Mesothelial cell of epicardium (in vitro differentiated cells): ENCODE data around the gene AADAC. TPM values are rescaled to one million over a fixed set of nuclear protein-coding genes. Genes with fewer than 3 reads are reported as not detected.

Experiments
- DNase-seq, 2 experiments: peaks; one replicate each; pipeline ENCODE4 v3.0.0; 2021; ENCODE audit warnings: low spot score in 2 of 2; ENCODE audit not compliant: unreplicated experiment in 2 of 2
- H3K27ac Mint-ChIP-seq: 2 replicates; pipeline ENCODE4 v1.8.0; 2021; ENCODE audit warnings: mixed read lengths
- H3K27me3 Mint-ChIP-seq: 2 replicates; pipeline ENCODE4 v1.8.0; 2021; ENCODE audit warnings: low read depth, mixed read lengths
- H3K36me3 Mint-ChIP-seq: 2 replicates; pipeline ENCODE4 v1.8.0; 2021; ENCODE audit warnings: mixed read lengths
- H3K4me1 Mint-ChIP-seq: 2 replicates; pipeline ENCODE4 v1.8.0; 2021; ENCODE audit warnings: mixed read lengths
- H3K4me3 Mint-ChIP-seq: 2 replicates; pipeline ENCODE4 v1.8.0; 2021; ENCODE audit warnings: mild to moderate bottlenecking, moderate library complexity, mixed read lengths
- H3K9me3 Mint-ChIP-seq: 2 replicates; pipeline ENCODE4 v1.8.0; 2021; ENCODE audit warnings: mixed read lengths
- total RNA-seq: library from RNA; stranded (reverse); gene quantifications from 3 replicates; pipeline ENCODE4 v1.2.1, GENCODE V29; 2021
- TF ChIP-seq, protein P1 (sequence below): fragments of 200-600 bp; sonication (generic); IDR thresholded peaks from one replicate; pipeline ENCODE4 v1.5.0; 2021; ENCODE audit warnings: antibody characterized with exemption; ENCODE audit not compliant: unreplicated experiment

AADAC gene
- total RNA-seq, 1 donor from 2014 or later, result not detected

GRCh38 chr3:151770956-151771355 lies 43.0 kb upstream of the AADAC start:
- no peaks in the 10 kb centered on the region for H3K36me3 Mint-ChIP-seq
- peaks cover 10% of the 10 kb centered on the region for H3K4me1 Mint-ChIP-seq
- TF ChIP-seq, protein P1, sequence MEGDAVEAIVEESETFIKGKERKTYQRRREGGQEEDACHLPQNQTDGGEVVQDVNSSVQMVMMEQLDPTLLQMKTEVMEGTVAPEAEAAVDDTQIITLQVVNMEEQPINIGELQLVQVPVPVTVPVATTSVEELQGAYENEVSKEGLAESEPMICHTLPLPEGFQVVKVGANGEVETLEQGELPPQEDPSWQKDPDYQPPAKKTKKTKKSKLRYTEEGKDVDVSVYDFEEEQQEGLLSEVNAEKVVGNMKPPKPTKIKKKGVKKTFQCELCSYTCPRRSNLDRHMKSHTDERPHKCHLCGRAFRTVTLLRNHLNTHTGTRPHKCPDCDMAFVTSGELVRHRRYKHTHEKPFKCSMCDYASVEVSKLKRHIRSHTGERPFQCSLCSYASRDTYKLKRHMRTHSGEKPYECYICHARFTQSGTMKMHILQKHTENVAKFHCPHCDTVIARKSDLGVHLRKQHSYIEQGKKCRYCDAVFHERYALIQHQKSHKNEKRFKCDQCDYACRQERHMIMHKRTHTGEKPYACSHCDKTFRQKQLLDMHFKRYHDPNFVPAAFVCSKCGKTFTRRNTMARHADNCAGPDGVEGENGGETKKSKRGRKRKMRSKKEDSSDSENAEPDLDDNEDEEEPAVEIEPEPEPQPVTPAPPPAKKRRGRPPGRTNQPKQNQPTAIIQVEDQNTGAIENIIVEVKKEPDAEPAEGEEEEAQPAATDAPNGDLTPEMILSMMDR, result no peak
- no peaks in the 10 kb centered on the region for H3K27me3 Mint-ChIP-seq
- no peak overlapping the region for H3K4me3 Mint-ChIP-seq
- no peak for DNase-seq
- no peak overlapping the region for H3K27ac Mint-ChIP-seq
- H3K9me3 Mint-ChIP-seq, result no peaks in the 10 kb centered on the region

- peaks cover 10% of the 10 kb centered on the region for H3K4me1 Mint-ChIP-seq
- no peaks in the 10 kb centered on the region for H3K36me3 Mint-ChIP-seq
- no peaks in the 10 kb centered on the region for H3K27me3 Mint-ChIP-seq
- no peak overlapping the region for H3K4me3 Mint-ChIP-seq
- no peak for DNase-seq
- no peaks in the 10 kb centered on the region for H3K9me3 Mint-ChIP-seq
- TF ChIP-seq, protein P1, result no peak
- H3K27ac Mint-ChIP-seq, result no peak overlapping the region
Measured at GRCh38 chr3:151772825-151773480, 41.0 kb upstream of the AADAC start.

- no peak for DNase-seq
- TF ChIP-seq, protein P1, result no peak
- no peak overlapping the region for H3K27ac Mint-ChIP-seq
- no peaks in the 10 kb centered on the region for H3K9me3 Mint-ChIP-seq
- H3K27me3 Mint-ChIP-seq, result no peaks in the 10 kb centered on the region
- H3K36me3 Mint-ChIP-seq, result no peaks in the 10 kb centered on the region
- H3K4me1 Mint-ChIP-seq, result peaks cover 10% of the 10 kb centered on the region
- H3K4me3 Mint-ChIP-seq, result no peak overlapping the region
Measured at GRCh38 chr3:151774235-151774634, 39.7 kb upstream of the AADAC start.

GRCh38 chr3:151774910-151775309 lies 39.0 kb upstream of the AADAC start:
- Mint-ChIP-seq H3K4me1 (peaks cover 10% of the 10 kb centered on the region), H3K27ac (no peak overlapping the region), H3K36me3 (no peaks in the 10 kb centered on the region), H3K4me3 (no peak overlapping the region), H3K9me3 (no peaks in the 10 kb centered on the region), H3K27me3 (no peaks in the 10 kb centered on the region)
- TF ChIP-seq, protein P1, result no peak
- DNase-seq, result no peak

- DNase-seq, result no peak
- Mint-ChIP-seq H3K27me3 (no peaks in the 10 kb centered on the region), H3K27ac (no peak overlapping the region), H3K4me3 (no peak overlapping the region), H3K4me1 (peaks cover 6% of the 10 kb centered on the region), H3K9me3 (no peaks in the 10 kb centered on the region), H3K36me3 (no peaks in the 10 kb centered on the region)
- TF ChIP-seq, protein P1, result no peak
Measured at GRCh38 chr3:151775314-151776258, 38.3 kb upstream of the AADAC start.
